Stimulated activated CD4-positive, alpha-beta T cell treated with anti-CD3 and anti-CD28 coated beads, Interleukin-15, amount 100 ng/mL, for 24 hours (primary cell): ENCODE results near the gene LBR.
A peak's percentile ranks its signal among the peaks of the same experiment; 100 is the strongest.
"Not testable (repeated sequence)": the region's sequence is repeated elsewhere in the genome, so short reads cannot be mapped to it uniquely, and the experiment has no call there.

Experiments used
- DNase-seq: peaks from one replicate; pipeline ENCODE4 v3.0.0-alpha.2; 2020

LBR gene

GRCh38 chr1:225427235-225428067 lies at the start of gene LBR:
TSS of gene LBR (minus strand) at chr1:225428038. CDS start at chr1:225424075, 3,963 bp downstream.
- peak; percentile 52 for DNase-seq

DNA sequence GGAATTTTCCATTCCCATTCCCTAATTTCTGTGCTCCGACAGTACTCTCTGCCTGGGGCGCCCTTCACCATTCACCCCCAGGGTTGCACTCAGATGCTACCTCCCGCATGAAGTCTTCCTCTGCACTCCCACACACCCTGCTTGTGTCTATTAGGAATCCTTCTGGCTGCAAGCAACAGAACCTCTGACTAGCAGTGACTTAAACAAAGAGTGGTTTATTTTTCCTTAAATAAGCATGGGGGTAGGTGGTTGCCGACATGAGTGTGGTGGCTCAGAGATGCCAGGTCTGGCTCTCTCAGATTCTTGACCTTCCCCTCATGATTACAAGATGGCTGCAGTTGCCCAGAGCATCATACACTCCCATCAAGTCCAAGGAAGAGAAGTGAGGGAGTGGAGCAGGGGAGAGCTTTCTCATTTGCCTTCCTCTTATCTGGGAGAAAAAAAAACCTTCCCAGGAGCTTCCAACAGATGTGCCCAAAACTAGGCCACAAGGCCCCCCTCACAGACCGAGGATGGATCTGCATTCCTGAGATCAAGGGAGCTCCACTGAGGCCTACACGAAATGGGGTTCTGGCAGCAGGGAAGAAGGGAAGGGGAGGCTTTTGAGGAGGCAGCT lies 49.6 kb upstream of the LBR start:
- no peak for DNase-seq

- DNase-seq, result no peak
These were observed 48.7 kb upstream of the LBR start for GRCh38 chr1:225476538-225476988.

DNA sequence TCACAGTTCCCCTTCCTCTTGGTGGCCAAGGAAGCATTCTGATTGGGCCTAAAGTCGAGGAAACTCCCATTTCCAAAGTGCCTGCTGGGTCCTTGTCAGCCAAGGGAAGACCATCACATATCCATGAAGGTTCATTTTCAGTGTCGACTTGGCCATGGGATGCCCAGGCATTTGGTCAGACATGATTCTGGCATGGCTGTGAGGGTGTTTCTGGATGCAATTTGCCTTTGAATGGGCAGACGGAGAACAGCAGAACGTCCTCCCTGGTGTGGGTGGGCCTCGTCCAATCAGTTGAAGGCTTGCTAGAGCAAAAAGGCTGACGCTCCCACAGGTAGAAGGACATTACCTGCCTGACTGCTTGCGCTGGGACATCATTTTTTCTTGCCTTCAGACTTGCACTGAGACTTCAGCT lies 48.3 kb upstream of the LBR start:
- no peak for DNase-seq

DNA sequence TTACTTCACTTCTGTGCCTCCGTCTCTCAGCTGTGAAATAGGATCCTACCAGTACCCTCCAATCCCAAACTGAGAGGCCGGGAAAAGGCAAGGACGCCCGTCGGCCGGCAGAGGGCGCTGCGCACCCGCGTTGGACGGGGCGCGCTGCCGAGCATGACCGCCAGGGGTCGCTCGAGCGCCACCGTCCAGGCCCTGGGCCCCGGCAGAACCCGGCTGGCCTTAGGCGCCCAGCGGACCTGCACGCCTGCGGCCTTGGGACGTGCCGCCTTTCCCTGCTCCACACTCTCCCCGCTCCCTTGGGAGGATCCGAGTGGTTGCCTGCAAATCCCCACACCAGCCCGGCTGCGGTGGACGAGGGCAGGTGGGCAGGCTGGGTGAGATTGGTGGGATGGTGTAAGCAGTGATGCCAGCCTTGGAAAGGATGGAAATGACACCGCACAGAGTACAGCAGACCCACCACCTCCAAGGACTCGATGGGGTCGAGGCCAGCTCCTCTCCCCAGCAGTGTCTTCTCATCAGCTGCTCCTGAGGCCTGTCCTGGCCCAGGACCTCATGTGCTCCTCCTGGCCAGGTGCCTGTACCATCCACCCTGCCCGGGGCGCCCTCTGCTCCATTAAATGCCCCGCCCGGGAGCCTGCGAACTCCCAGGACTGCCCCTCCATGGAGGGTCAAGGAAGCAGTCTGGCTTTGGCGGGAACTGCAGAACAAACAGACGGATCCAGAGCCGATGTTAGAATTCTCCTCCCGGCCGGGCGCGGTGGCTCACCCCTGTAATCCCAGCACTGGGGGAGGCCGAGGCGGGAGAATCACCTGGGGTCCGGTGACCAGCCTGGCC lies 47.4 kb upstream of the LBR start:
- peak; percentile 68 for DNase-seq

DNA sequence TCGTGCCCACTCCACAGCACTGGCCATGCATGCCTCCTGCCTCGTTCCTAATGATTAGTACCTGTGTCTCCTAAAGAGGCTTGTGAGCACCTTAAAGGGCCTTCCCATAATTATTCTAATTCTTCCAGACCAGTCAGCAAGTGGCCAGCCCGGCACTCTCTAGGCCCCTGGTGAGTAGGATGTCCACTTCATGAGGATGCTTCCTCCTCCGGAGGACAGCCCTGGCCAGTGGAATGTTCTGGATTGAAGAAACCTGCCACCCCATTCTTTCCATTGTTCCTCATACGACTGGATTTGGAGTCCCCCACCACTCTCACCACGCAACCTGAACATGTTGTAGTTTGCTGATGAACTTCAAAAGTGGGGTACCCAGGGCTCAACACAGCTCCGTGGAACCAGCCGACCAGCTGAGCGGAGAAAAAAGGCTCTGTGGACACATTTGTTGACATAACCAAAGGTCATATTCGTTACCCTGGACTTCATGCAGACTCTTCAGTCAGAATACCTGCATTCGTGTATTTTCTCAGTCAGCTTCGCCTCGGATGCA lies 46.7 kb upstream of the LBR start:
- DNase-seq, result no peak

GRCh38 chr1:225473676-225474438 lies 46.0 kb upstream of the LBR start:
- DNase-seq, result not testable (repeated sequence)

GRCh38 chr1:225473266-225473665 lies 45.4 kb upstream of the LBR start:
- not testable (repeated sequence) for DNase-seq

GRCh38 chr1:225471453-225472301 lies 43.8 kb upstream of the LBR start:
- no peak for DNase-seq

- no peak for DNase-seq
These were observed 43.2 kb upstream of the LBR start for GRCh38 chr1:225471109-225471452.

GRCh38 chr1:225470211-225471108 lies 42.6 kb upstream of the LBR start:
- DNase-seq, result no peak

GRCh38 chr1:225469051-225469450 lies 41.2 kb upstream of the LBR start:
- no peak for DNase-seq

DNA sequence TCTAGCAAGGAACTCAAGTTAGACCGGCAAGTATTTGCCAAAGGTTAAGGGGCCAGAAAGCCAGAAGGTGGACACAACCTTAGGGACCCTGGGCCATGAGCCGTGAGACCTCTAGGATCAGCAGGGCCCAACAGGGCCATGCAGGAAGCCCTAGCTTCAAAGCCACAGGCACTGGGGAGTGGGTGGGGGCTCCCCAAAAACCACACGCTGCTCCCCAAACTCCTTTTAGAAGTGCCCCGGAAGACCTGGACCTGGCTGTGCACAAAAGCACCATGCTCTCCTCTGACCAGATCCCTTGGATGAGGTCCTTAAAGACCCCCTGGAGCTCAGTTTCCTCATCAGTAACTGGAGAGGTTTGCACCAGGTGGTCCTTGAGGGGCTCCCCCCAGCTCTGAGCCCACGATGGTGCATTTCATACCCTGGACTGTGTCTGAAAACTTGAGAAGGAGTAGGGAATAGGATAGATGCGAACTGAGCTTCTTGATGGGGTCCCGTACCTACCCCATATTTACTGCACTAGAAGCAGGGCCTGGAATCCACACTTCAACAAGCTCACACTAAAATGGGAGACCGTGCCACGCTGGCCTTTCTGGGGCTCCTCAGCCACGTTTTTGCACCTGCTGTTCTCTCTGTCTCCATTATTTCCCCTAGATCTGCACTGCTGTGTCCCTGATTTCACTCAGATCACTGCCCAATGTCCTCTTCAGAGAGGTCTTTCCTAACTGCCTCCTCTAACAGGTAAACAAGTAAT lies 40.6 kb upstream of the LBR start:
- peak; percentile 51 for DNase-seq

GRCh38 chr1:225467193-225468020 lies 39.6 kb upstream of the LBR start:
- peak; percentile 87 for DNase-seq

GRCh38 chr1:225466848-225467192 lies 39.0 kb upstream of the LBR start:
- no peak for DNase-seq

- no peak for DNase-seq
These were observed 38.1 kb upstream of the LBR start for GRCh38 chr1:225465793-225466517.

DNA sequence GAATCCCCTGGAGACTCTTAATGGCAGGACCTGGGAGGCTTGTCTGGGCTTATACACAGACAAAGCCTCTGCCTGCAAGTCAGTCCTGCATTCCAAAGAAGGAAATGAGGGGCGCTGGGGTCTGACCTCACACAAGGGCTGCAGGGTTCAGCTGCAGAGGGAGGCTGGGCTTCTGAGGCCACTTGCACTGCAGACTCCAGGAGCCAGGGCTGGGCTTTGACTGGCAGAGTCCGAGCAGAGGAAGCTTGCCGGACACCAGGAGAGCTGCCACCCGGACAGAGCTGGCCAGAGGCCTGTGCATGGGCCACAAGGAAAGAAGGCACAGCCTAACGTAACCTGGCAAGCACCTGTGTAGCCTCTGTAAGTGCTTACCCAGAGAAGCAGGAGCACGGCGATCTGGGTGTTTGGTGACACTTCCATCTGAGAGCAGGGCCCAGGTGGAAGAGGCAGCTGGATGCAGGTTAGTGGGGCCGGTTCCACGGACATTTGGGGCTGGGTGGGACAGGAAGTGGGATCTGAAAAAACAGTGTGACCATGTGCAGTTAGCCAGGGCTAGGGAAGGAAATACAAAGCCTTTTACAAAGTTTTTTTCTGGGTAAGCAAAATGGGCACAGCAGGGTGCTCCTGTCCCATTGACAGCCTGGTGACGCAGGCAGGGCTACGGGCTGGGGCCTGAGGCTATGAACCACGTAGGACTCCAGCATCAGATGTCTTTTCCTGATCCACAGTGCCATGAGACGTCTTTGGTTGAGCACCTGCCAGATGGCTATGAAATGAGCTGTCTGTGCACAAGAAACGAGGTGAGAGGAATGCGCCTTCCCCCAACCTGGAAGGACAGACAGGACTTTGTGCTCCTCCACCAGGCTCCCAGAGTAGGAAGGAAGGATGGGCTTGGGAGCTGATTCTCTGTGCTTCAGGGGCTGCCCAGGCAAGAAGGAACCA lies 37.3 kb upstream of the LBR start:
- no peak for DNase-seq
